ENCODE measurements around the gene DZIP1L. TPM values are rescaled to one million over a fixed set of nuclear protein-coding genes. Genes with fewer than 3 reads are reported as not detected.

DZIP1L gene
- total RNA-seq, 1 experiment from 2014 or later = 11.1 TPM

- Histone ChIP-seq H3K36me3 (ENCODE audit: control insufficient read depth, insufficient read depth, low read length) (no peaks in the 10 kb centered on the region; the same call in 1 of the 2 replicates), H3K9me3 (ENCODE audit: control insufficient read depth, insufficient read depth, low read depth, low read length) (no peaks in the 10 kb centered on the region), H3K4me1 (ENCODE audit: control insufficient read depth, insufficient read depth, low read length) (peaks cover 4% of the 10 kb centered on the region), H3K27ac (ENCODE audit: low read length) (no peak overlapping the region), H3K4me3 (ENCODE audit: low read depth in 2 of 2, low read length in 2 of 2) (no peak overlapping the region), H3K27me3 (ENCODE audit: control insufficient read depth, insufficient read depth, low read length) (no peaks in the 10 kb centered on the region)
- intact Hi-C loops (cut with micrococcal nuclease; ENCODE audit: unreplicated experiment) (no loop called here), in situ Hi-C loops (cut with HindIII; ENCODE audit: low pct_unique_long_range_greater_than_20kb, low sequenced_read_pairs) (no loop called here)
- TF ChIP-seq CTCF (IDR thresholded peaks at IDR 0.05) (no peak), POLR2AphosphoS5 (IDR thresholded peaks at IDR 0.05; ENCODE audit: low read depth, low read length) (no peak), TCF7L2 (IDR thresholded peaks at IDR 0.05; ENCODE audit: low read depth, low read length) (no peak), REST (IDR thresholded peaks at IDR 0.05; ENCODE audit: insufficient read depth in 1 of 2, low read depth in 2 of 2, low read length in 1 of 2) (no peak), SIN3A (IDR thresholded peaks at IDR 0.05; ENCODE audit: borderline replicate concordance, insufficient read depth, low read depth, low read length) (no peak)
- ATAC-seq (no peak), DNase-seq (ENCODE audit: low read depth, low spot score) (no peak)
- no TSS peak for BruUV-seq (replicated peaks)
- ChIA-PET POLR2A (no interaction called here), CTCF (no interaction called here)
Measured at GRCh38 chr3:138066972-138067371, 48.4 kb downstream of the DZIP1L start.

GRCh38 chr3:138066383-138066782, 49.0 kb downstream of the DZIP1L start:
- no TSS peak for BruUV-seq (replicated peaks)
- POLR2A ChIA-PET = no interaction called here
- intact Hi-C loops (cut with micrococcal nuclease; ENCODE audit: unreplicated experiment) = no loop called here

More at GRCh38 chr3:138066383-138066782, 49.0 kb downstream of the DZIP1L start:
- peaks cover 4% of the 10 kb centered on the region for H3K4me1 ChIP-seq (ENCODE audit: control insufficient read depth, insufficient read depth, low read length)
- H3K36me3 ChIP-seq (ENCODE audit: control insufficient read depth, insufficient read depth, low read length) = no peaks in the 10 kb centered on the region; the same call in 1 of the 2 replicates
- no peak overlapping the region for H3K27ac ChIP-seq (ENCODE audit: low read length)
- TF ChIP-seq REST (IDR thresholded peaks at IDR 0.05; ENCODE audit: insufficient read depth in 1 of 2, low read depth in 2 of 2, low read length in 1 of 2) = no peak
- no peak for TF ChIP-seq TCF7L2 (IDR thresholded peaks at IDR 0.05; ENCODE audit: low read depth, low read length)
- TF ChIP-seq POLR2AphosphoS5 (IDR thresholded peaks at IDR 0.05; ENCODE audit: low read depth, low read length) = no peak
- no peak for TF ChIP-seq SIN3A (IDR thresholded peaks at IDR 0.05; ENCODE audit: borderline replicate concordance, insufficient read depth, low read depth, low read length)
- no peak for TF ChIP-seq CTCF (IDR thresholded peaks at IDR 0.05)
- no peaks in the 10 kb centered on the region for H3K9me3 ChIP-seq (ENCODE audit: control insufficient read depth, insufficient read depth, low read depth, low read length)
- in situ Hi-C loops (cut with HindIII; ENCODE audit: low pct_unique_long_range_greater_than_20kb, low sequenced_read_pairs) = no loop called here
- H3K27me3 ChIP-seq (ENCODE audit: control insufficient read depth, insufficient read depth, low read length) = no peaks in the 10 kb centered on the region
- CTCF ChIA-PET = no interaction called here
- no peak for DNase-seq (ENCODE audit: low read depth, low spot score)
- ATAC-seq = no peak
- H3K4me3 ChIP-seq (ENCODE audit: low read depth in 2 of 2, low read length in 2 of 2) = no peak overlapping the region

All from Panc1 (cell line).